IPS-NIHi7 (cell line): ENCODE measurements around the gene GABARAPL1.
"Not testable (repeated sequence)": the region's sequence is repeated elsewhere in the genome, so short reads cannot be mapped to it uniquely, and the experiment has no call there.

Experiments
- DNase-seq: peaks from one replicate; pipeline ENCODE4 v3.0.0; 2012; ENCODE audit warnings: mixed read lengths; ENCODE audit errors: extremely low spot score

GABARAPL1 gene

DNA sequence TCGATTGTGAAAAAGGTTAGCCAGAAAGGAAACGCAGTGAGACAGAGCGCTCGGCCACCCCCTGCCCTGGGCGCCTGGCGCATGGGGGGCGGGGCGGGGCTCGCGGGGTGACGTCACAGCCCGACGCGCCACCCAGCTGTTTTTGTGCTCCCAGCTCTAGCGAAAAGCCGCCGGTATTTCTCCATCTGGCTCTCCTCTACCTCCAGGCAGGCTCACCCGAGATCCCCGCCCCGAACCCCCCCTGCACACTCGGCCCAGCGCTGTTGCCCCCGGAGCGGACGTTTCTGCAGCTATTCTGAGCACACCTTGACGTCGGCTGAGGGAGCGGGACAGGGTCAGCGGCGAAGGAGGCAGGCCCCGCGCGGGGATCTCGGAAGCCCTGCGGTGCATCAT is at the start of gene GABARAPL1:
GABARAPL1 (plus strand) TSS at position 139 of the 393 bp plus-strand sequence; CDS start at position 392, 253 bp downstream.
- peak; percentile 80 for DNase-seq

DNA sequence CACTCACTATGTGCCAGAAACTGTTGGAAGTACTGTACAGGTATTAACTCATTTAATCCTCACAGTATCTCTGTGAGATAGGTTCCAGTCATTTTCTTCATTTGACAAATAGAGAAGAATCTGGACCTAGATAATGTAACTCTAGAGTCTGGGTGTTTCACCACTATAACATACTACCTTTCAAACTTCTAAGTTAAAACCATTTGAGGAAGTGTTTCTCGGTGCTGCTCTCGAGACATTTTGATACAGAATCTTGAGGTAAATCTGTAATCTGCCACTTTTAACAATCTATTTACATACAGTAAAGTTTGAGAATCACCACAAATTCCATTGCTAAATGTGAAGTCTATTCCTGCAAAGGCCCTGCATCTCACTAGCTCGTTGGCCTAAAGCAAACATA is 49.6 kb upstream of the GABARAPL1 start:
- no peak for DNase-seq

DNA sequence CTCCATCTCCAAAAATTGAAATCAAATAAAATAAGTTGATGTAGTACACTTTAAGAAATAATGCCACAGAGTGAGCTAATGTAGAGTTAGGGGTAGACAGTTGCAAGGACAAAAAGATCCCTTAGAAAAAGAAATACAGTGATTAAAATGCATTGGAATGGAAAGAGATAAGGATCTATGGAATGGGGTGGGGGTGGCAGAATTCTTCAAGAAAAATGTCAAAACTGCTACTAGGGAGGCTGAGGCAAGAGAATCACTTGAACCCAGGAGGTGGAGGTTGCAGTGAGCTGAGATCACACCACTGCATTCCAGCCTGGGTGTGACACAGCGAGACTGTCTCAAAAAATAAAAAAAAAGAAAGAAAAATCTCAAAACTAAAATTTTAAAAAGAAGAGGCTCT is 47.3 kb upstream of the GABARAPL1 start:
- no peak for DNase-seq

DNA sequence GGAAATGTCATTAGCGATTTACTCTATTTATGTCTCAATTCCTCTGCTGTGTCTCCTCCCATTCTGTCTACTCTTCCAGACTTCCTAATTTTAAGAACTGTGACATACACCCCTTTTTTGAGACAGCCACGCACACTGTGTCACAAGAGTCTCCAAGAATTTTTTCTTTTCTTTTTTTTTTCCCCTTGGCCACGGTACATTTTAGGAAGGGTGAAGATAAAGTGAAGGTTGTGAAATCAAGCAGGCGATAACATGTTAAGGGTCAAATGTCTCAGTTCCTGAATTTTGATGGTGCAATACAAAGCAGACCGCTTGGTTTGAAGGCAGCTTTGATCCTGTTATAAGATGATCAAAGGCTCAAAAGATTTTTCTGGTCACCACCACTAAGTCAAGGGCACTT is 45.1 kb upstream of the GABARAPL1 start:
- no peak for DNase-seq

GRCh38 chr12:10169104-10169503 is 43.6 kb upstream of the GABARAPL1 start:
- no peak for DNase-seq

DNA sequence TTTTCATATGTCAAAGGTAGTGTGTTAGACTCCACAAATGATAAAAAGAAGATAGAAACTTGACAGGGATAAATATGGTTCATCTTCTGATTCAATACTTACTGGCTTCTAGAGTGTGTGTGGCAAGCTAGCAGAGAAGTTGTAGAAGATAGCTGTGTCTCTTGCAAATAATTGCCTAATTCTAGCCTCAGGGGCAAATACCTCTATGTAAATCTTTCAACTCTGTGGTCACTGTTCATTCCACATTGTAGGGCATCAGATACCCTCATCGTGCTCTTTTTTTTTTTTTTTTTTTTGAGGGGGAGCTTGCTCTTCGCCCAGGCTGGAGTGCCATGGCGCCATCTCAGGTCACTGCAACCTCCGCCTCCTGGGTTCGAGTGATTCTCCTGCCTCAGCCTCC is 42.5 kb upstream of the GABARAPL1 start:
- DNase-seq = no peak

- no peak for DNase-seq
Measured at GRCh38 chr12:10171973-10172728, 40.5 kb upstream of the GABARAPL1 start, which contains the start of gene OLR1. TSS of gene OLR1 (minus strand) at chr12:10172132. CDS start at chr12:10172077, 55 bp downstream.

DNA sequence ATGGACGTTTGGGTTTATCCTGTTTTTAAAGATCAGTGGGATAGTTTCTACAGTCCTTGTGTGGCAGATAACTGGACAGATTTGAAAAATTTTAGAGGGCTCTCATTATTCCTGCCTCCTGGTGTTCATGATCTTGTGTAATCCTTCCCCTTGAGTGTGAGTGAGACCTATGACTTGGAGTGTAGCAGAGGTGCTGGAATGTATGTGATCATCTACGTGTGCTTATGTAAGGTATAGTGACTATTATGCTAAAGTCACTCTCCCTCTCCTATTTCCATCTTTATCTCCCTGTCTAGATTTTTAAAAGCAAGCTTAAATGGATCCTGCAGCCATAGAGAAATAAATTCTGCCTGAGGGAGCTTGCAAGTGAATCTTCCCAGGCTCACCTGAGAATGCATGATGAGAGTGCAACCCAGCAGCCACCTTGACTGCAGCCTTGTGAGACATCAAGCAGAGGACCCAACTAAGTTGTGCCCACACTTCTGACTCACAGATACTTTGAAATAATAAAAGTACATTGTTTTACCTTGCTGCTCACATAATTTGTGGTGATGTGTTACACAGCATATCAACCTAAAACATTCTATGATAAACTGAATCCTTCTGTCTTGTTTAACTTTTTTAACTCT is 37.6 kb upstream of the GABARAPL1 start:
- no peak for DNase-seq

GRCh38 chr12:10175846-10176636 is 36.6 kb upstream of the GABARAPL1 start:
- no peak for DNase-seq

- no peak for DNase-seq
Measured at GRCh38 chr12:10178821-10179220, 33.9 kb upstream of the GABARAPL1 start, which contains the start of gene TMEM52B. TSS of gene TMEM52B (plus strand) at chr12:10179032. CDS start at chr12:10179575, 543 bp downstream.

- DNase-seq = no peak
Measured at GRCh38 chr12:10179776-10180181, 32.9 kb upstream of the GABARAPL1 start.

DNA sequence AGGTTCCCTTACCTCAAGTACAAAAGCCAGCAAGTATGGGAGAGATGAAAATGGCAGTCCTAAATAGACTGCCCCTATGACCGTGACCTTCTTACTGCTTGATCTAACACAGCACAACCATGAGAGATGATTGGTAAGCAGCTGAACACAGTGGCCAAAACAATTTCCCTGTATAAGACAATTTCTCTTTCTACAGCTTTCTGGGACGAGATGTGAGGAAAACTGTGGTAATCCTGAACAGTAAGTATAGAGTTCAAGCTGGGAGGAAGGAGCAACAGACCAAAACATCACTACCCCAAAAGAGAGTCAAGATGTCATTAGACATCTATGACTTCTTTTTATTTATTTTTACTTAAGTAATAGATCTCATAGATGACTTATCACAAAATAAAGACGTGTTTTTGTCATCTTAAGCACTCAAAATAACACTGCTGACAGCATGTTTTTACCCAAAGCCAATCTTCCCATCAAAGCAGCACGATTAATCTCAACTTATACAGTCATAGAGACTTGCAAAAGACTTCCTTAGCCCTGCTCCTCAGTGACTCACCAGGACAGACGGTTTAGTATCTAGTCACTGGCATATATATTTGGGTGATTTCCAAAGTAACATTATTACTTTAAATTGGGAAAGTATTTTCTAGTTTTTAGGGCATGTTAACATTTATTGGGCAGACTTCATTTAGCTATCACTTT is 30.2 kb upstream of the GABARAPL1 start:
- no peak for DNase-seq

DNA sequence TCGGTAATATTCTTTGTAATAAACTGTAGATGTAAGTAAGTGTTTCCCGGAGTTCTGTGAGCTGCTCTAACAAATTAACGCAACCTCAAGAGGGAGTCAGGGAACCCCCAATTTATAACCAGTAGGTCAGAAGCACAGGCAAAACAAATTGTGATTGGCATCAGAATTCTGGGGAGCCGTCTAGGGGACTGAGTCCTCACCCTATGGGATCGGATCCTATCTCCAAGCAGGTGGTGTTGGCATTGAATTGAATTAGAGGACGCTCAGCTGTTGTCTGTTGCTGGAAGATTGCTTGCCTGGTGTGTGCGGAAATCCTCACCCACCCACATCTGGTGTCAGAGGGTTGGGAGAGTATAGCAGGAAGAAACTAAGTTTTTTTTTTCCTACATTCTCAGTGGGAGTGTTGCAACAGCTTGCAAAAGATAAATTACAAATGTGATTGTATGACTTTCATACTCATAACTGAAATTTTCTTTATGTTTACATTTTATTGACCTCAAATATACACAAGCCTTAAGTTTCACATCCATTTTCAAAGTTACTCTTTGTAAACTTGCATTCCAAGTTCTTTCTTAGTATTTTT is 28.3 kb upstream of the GABARAPL1 start:
- DNase-seq = no peak

DNA sequence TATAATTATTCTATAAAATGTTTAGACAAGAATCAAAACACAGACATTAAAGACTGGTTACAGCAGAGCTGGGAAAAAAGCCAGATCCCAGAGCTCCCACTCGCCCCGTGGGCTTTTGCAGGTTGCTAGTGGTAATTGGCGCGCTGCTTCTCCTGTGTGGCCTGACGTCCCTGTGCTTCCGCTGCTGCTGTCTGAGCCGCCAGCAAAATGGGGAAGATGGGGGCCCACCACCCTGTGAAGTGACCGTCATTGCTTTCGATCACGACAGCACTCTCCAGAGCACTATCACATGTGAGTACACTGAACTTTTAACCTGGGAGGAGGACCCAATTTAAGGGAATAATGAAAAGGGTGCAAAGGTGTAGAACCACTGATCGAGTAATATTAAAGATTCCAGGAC is 26.4 kb upstream of the GABARAPL1 start:
- no peak for DNase-seq

GRCh38 chr12:10186958-10187357 is 25.7 kb upstream of the GABARAPL1 start:
- DNase-seq = not testable (repeated sequence)

GRCh38 chr12:10189653-10190052 is 23.0 kb upstream of the GABARAPL1 start:
- DNase-seq = no peak

GRCh38 chr12:10190558-10191388 is 21.9 kb upstream of the GABARAPL1 start:
- peak; percentile 81 for DNase-seq

DNA sequence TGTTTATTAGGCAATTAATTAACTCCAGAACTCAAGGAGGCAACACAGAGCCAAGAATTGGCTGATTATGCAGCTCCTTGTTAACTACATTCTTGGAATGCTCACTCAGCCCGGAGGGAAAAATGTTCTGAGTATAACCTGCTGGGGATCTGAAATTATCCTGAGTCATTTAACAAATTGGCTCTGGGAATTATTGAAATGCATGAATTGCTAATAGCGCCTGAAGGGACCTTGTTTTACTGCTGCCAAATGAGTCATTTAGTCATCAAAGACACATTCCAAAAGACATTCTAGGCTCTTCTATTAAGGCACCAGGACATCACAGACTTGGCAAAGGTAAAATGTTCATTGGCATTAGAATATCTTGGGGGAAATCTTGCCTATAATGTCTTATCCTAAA is 20.8 kb upstream of the GABARAPL1 start:
- DNase-seq = no peak

DNA sequence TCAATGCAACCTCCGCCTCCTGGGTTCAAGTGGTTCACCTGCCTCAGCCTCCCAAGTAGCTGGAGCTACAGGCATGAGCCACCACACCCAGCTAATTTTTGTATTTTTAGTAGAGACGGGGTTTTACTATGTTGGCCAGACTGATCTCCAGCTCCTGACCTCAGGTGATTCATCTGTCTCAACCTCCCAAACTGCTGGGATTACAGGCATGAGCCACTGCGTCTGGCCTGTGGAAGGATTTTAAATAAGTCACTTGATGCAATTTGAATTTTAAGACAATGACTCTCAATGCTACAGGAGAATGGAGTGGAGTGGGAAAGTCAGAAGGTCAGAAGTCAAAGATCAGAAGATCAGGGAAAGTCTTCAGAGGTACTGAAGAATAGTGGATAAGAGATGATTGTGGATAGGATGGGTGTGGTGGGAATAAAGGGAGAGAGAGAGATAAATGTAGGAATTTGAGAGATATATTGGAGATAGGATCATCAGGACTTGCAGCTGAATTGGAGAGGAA is 18.5 kb upstream of the GABARAPL1 start:
- no peak for DNase-seq

- DNase-seq = no peak
Measured at GRCh38 chr12:10196210-10196609, 16.5 kb upstream of the GABARAPL1 start.
